HG02642 (cell line): ENCODE results near the gene FOXN4.

Source experiments
- ATAC-seq: cut with Tn5 transposase; IDR thresholded peaks from one replicate; pipeline ENCODE4 v1.9.1; 2021; ENCODE audit warnings: mild to moderate bottlenecking; ENCODE audit not compliant: unreplicated experiment, poor library complexity

FOXN4 gene

GRCh38 chr12:109228664-109229063 lies 80.4 kb downstream of the FOXN4 start:
- no peak for ATAC-seq
